ENCODE data around the gene SNCAIP. TPM values are rescaled to one million over a fixed set of nuclear protein-coding genes. Genes with fewer than 3 reads are reported as not detected.

The SNCAIP gene
- total and polyA plus RNA-seq, 3 donors from 2014 or later, result 12.7 to 28.4 (median 16.1) TPM

DNA sequence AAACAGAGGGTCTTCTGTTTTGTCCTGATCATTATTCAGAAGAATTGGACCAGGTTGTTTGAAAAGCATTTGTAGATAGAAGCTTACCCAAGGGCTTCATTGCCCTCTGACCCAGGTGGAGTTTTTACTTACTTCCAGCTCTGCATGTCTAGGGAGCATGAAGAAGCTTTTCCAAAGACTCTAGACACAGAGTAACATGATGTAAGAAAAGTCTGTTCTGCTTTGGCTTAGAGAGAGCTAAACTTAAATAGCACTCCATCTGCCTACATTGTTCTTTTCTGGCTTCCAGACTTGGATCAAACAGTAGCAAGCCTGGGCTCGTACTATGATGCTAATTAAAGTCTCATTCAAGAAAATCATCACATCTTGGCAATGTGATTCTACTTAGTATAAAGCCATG, 112.1 kb downstream of the SNCAIP start:
- H3K4me1 ChIP-seq, result peaks cover 4% of the 10 kb centered on the region
- no peak overlapping the region for H3K4me3 ChIP-seq
- no peaks in the 10 kb centered on the region for H3K36me3 ChIP-seq (ENCODE audit: low read depth, missing control alignments)
- WGBS, 2 donors, result 55 to 67% methylated on average over 1 of the region's 1 CpG
- no peak for DNase-seq
- intact Hi-C loops (cut with DNase I; ENCODE audit: low total_unique reads), result no loop called here
- no peak for TF ChIP-seq POLR2A (IDR thresholded peaks at IDR 0.05)
- no peaks in the 10 kb centered on the region for H3K27me3 ChIP-seq
- H3K27ac ChIP-seq, result no peak overlapping the region
- H3K9me3 ChIP-seq, result no peaks in the 10 kb centered on the region

DNA sequence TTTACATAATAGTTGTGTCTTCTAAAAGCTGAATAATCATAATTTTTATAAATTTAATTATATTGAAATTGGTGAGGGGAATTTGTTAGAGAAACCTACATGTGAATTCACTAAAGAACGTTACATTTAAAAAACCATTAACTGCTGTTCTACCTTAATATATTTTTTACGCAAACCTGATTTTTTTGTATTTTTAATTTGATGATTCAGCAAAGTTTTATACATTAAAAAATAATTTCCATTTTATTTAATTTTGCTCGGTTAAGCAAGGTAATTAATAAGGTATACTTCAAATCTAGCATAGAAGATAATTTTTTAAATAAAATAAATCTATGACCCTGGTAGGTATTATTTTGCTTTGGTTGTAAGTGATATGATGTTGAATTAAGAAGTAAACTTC, 114.3 kb downstream of the SNCAIP start:
- no peak for DNase-seq
- TF ChIP-seq POLR2A (IDR thresholded peaks at IDR 0.05) (no peak), CTCF (IDR thresholded peaks at IDR 0.05) (no peak)
- Histone ChIP-seq H3K4me3 (no peak overlapping the region), H3K27ac (no peak overlapping the region), H3K36me3 (ENCODE audit: low read depth, missing control alignments) (no peaks in the 10 kb centered on the region), H3K4me1 (no peaks in the 10 kb centered on the region), H3K9me3 (no peaks in the 10 kb centered on the region), H3K27me3 (no peaks in the 10 kb centered on the region)
- 81% methylated on average over 3 of the region's 3 CpGs for WGBS, 2 donors
- intact Hi-C loops (cut with DNase I; ENCODE audit: low total_unique reads), result no loop called here

DNA sequence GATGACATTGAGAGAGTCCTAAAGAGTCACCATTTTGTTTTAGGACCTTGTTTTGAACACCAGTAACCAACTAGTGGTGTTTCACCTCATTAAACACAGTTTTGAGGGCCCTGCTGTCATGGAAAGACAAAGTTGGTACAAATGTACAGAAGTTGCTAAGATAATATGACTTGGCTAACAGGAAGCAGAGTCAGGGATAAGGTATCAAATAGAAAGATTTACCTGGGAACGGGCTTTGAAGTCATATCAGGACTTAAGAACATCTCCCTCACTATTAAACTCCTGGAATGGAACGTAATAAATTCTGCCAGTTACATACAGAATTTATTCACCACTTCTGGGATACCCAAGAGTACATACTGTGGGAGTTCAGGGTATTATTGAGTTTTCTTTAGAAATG, 115.6 kb downstream of the SNCAIP start:
- DNase-seq, result no peak
- H3K4me3 ChIP-seq, result no peak overlapping the region
- WGBS, 2 donors, result 79 to 91% methylated on average over 2 of the region's 2 CpGs
- H3K27ac ChIP-seq, result no peak overlapping the region
- H3K36me3 ChIP-seq (ENCODE audit: low read depth, missing control alignments), result no peaks in the 10 kb centered on the region
- intact Hi-C loops (cut with DNase I; ENCODE audit: low total_unique reads), result no loop called here
- H3K27me3 ChIP-seq, result no peaks in the 10 kb centered on the region
- TF ChIP-seq POLR2A (IDR thresholded peaks at IDR 0.05) (no peak), CTCF (IDR thresholded peaks at IDR 0.05) (no peak)
- H3K9me3 ChIP-seq, result no peaks in the 10 kb centered on the region
- H3K4me1 ChIP-seq, result no peaks in the 10 kb centered on the region

- Histone ChIP-seq H3K4me3 (no peak overlapping the region), H3K27ac (no peak overlapping the region), H3K36me3 (ENCODE audit: low read depth, missing control alignments) (no peaks in the 10 kb centered on the region), H3K4me1 (no peaks in the 10 kb centered on the region), H3K9me3 (no peaks in the 10 kb centered on the region), H3K27me3 (no peaks in the 10 kb centered on the region)
- whole genome bisulfite sequencing, 2 donors, result 79 to 83% methylated on average over 7 of the region's 7 CpGs
- no peak for TF ChIP-seq CTCF (IDR thresholded peaks at IDR 0.05)
- TF ChIP-seq POLR2A (IDR thresholded peaks at IDR 0.05), result no peak
- intact Hi-C loops (cut with DNase I; ENCODE audit: low total_unique reads), result no loop called here
- DNase-seq, result no peak
Measured at GRCh38 chr5:122429545-122430318, 117.7 kb downstream of the SNCAIP start.

- Histone ChIP-seq H3K36me3 (ENCODE audit: low read depth, missing control alignments) (no peaks in the 10 kb centered on the region), H3K27ac (no peak overlapping the region), H3K4me1 (no peaks in the 10 kb centered on the region), H3K9me3 (no peaks in the 10 kb centered on the region), H3K4me3 (no peak overlapping the region), H3K27me3 (no peaks in the 10 kb centered on the region)
- TF ChIP-seq CTCF (IDR thresholded peaks at IDR 0.05) (no peak), POLR2A (IDR thresholded peaks at IDR 0.05) (no peak)
- no peak for DNase-seq
- WGBS, 2 donors, result 84 to 88% methylated on average over 2 of the region's 2 CpGs
- intact Hi-C loops (cut with DNase I; ENCODE audit: low total_unique reads), result no loop called here
Measured at GRCh38 chr5:122430319-122430586, 118.2 kb downstream of the SNCAIP start.
